ENCODE measurements around the gene USP22. TPM values are rescaled to one million over a fixed set of nuclear protein-coding genes. Genes with fewer than 3 reads are reported as not detected.

Gene USP22
- total and polyA plus RNA-seq, 7 donors: 46.4 to 287 (median 150) TPM

DNA sequence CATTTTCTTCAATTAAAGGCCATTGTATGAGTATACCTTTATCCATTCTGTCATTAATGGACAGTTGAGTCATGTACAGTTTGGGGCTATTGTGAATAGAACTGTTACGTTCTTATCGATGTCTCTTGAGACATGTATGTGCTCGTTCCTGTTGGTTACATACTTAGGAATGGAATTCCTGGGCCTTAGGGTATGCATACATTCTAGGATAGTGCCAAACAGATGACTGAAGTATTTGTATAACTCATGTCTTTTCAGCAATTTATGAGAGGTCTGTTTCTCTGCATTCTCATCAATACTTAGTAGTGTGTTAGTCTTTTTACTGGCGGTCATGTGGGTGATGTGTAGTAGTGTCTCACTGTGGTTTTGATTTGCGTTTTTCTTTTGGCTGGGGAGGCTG is 81.2 kb downstream of the USP22 start:
- no peaks in the 10 kb centered on the region for H3K36me3 ChIP-seq (ENCODE audit: insufficient read depth in 1 of 2, low read depth in 1 of 2)
- peaks cover 0 to 6% (median 0%) of the 10 kb centered on the region in 3 donors for H3K27me3 ChIP-seq (ENCODE audit: insufficient read depth in 3 of 3, low read length in 2 of 3)
- TF ChIP-seq, protein P1, sequence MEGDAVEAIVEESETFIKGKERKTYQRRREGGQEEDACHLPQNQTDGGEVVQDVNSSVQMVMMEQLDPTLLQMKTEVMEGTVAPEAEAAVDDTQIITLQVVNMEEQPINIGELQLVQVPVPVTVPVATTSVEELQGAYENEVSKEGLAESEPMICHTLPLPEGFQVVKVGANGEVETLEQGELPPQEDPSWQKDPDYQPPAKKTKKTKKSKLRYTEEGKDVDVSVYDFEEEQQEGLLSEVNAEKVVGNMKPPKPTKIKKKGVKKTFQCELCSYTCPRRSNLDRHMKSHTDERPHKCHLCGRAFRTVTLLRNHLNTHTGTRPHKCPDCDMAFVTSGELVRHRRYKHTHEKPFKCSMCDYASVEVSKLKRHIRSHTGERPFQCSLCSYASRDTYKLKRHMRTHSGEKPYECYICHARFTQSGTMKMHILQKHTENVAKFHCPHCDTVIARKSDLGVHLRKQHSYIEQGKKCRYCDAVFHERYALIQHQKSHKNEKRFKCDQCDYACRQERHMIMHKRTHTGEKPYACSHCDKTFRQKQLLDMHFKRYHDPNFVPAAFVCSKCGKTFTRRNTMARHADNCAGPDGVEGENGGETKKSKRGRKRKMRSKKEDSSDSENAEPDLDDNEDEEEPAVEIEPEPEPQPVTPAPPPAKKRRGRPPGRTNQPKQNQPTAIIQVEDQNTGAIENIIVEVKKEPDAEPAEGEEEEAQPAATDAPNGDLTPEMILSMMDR (IDR thresholded peaks at IDR 0.05): no peak
- DNase-seq (no peak), ATAC-seq (no peak)
- H3K9me3 ChIP-seq: no peaks in the 10 kb centered on the region
- no peak overlapping the region for H3K27ac ChIP-seq
- WGBS, 3 donors: 49 to 57% (median 53%) methylated on average over 5 of the region's 5 CpGs
- no peaks in the 10 kb centered on the region for H3K4me1 ChIP-seq
- intact Hi-C loops (cut with DNase I): no loop called here
- H3K4me3 ChIP-seq: no peak overlapping the region

DNA sequence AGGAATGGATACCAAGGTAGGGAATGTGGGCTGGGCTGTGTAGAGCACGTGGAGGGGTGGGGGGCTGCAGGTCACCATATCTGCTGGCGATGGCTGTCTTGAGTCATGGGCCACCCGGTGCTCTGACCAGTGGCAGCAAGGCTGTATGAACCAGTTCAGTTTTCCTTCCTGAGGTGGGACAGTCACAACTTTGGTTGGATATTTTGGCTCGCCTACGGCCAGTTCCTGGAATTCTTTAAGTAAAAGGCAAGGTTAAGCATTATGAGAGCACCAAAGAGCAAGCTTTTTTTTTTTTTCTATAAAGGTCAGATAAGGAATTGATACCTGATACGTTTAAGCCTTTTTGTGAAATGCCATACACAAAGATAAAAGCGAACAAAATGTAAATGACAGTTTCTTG is 81.9 kb downstream of the USP22 start:
- Histone ChIP-seq H3K36me3 (ENCODE audit: insufficient read depth in 1 of 2, low read depth in 1 of 2) (no peaks in the 10 kb centered on the region), H3K4me3 (no peak overlapping the region), H3K9me3 (no peaks in the 10 kb centered on the region), H3K4me1 (peaks cover 5% of the 10 kb centered on the region), H3K27ac (no peak overlapping the region), H3K27me3 (ENCODE audit: insufficient read depth in 3 of 3, low read length in 2 of 3) (peaks cover 0 to 6% (median 0%) of the 10 kb centered on the region in 3 donors)
- 87 to 90% (median 89%) methylated on average over 7 of the region's 7 CpGs for WGBS, 3 donors
- intact Hi-C loops (cut with DNase I): no loop called here
- ATAC-seq (no peak), DNase-seq (no peak)
- TF ChIP-seq, protein P1 (IDR thresholded peaks at IDR 0.05): no peak

DNA sequence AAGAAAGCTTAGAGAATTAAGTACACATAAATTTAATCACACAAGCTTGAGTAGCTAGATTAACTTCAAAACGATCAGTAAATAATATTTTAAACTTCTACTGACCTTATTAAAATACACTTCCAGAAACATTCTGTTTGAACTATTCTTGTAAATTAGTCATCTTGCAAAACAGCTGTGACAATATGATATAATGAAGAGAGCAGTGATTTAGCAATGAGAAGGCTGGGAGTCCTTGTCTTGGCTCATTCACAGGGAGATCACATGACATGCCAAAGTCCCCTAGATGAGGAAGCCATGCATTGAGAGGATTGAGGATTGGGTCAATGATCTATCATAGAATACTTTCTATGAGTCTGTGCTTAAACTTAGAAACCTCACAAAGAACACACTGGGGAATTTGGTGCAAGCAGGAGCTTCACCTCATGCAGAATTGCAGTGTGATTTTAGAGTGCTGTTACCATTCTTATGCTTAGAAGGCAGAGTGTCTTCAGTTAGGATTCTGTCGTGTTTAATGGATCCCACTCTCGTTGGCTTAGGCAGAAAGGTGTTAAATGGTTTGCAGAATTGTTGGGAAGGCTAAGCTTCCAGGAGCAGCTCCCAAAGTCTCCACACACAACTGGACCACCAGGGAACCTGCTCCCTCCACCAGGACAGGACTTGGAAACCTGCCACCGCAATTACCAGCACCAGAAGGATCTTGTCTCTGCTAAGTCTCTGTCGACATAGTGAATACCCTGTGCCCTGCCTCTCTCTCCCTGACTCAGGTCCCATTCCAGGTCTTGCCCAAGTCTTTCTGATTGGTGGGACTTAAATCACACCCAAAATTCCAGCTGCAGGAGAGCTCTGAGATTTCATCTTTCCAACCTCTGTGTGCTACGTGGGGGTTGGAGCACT is 87.1 kb downstream of the USP22 start:
- WGBS, 3 donors: 26 to 44% (median 27%) methylated on average over 6 of the region's 6 CpGs
- H3K4me3 ChIP-seq: peak overlapping the region; percentile 32
- no peaks in the 10 kb centered on the region for H3K9me3 ChIP-seq
- peak; percentile 31 to 62 for DNase-seq
- intact Hi-C loops (cut with DNase I): no loop called here
- peak; percentile 85 to 95 (median 92) for ATAC-seq
- H3K36me3 ChIP-seq (ENCODE audit: insufficient read depth in 1 of 2, low read depth in 1 of 2): no peaks in the 10 kb centered on the region
- peaks cover 0 to 6% (median 1%) of the 10 kb centered on the region in 3 donors for H3K27me3 ChIP-seq (ENCODE audit: insufficient read depth in 3 of 3, low read length in 2 of 3)
- peak overlapping the region; percentile 77 for H3K27ac ChIP-seq
- peaks cover 16% of the 10 kb centered on the region for H3K4me1 ChIP-seq
- TF ChIP-seq, protein P1 (IDR thresholded peaks at IDR 0.05): no peak

DNA sequence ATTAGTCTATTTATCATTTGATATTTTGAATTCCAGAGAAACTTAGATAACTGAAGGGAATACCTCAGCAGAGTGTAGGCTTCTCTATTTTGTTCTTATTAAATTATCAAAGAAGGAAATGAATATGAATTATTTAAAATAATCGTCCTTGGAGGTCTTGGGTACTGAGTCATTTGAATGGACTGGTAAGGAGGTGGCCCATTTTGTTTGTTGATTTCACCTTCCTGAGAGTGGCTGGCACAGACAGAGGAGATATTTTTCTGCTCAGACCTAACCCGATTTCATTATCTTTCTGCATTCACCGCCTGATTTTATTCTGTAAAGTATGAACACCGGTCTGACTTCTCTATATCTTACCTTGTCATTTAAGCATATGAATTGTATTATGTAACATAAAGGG is 88.0 kb downstream of the USP22 start:
- intact Hi-C loops (cut with DNase I): no loop called here
- peak overlapping the region; percentile 32 for H3K4me3 ChIP-seq
- TF ChIP-seq, protein P1 (IDR thresholded peaks at IDR 0.05): no peak
- peaks cover 0 to 6% (median 1%) of the 10 kb centered on the region in 3 donors for H3K27me3 ChIP-seq (ENCODE audit: insufficient read depth in 3 of 3, low read length in 2 of 3)
- DNase-seq (no peak), ATAC-seq (peak in 3 of 4 donors; percentile 23 to 54 (median 48))
- no peaks in the 10 kb centered on the region for H3K9me3 ChIP-seq
- no peaks in the 10 kb centered on the region for H3K36me3 ChIP-seq (ENCODE audit: insufficient read depth in 1 of 2, low read depth in 1 of 2)
- H3K27ac ChIP-seq: peak overlapping the region; percentile 77
- WGBS, 3 donors: 68 to 84% (median 83%) methylated on average over 4 of the region's 4 CpGs
- peaks cover 16% of the 10 kb centered on the region for H3K4me1 ChIP-seq

All from psoas muscle (tissue), 8 donors.